Hepatocyte (in vitro differentiated cells): ENCODE data around the gene OPN1SW.

Experiments
- EZH2phosphoT487 ChIP-seq: fragments of 200-600 bp; sonication (generic); IDR thresholded peaks from one replicate; pipeline ENCODE4 v1.6.1; 2018; ENCODE audit warnings: antibody characterized with exemption, mild to moderate bottlenecking, low read depth, moderate library complexity; ENCODE audit not compliant: unreplicated experiment, severe bottlenecking
- TF ChIP-seq, protein P1 (sequence below): fragments of 200-600 bp; sonication (generic); IDR thresholded peaks from 2 replicates; pipeline ENCODE4 v1.5.1; 2016; ENCODE audit warnings: antibody characterized with exemption, mild to moderate bottlenecking; ENCODE audit not compliant: poor library complexity

- TF ChIP-seq, protein P1, sequence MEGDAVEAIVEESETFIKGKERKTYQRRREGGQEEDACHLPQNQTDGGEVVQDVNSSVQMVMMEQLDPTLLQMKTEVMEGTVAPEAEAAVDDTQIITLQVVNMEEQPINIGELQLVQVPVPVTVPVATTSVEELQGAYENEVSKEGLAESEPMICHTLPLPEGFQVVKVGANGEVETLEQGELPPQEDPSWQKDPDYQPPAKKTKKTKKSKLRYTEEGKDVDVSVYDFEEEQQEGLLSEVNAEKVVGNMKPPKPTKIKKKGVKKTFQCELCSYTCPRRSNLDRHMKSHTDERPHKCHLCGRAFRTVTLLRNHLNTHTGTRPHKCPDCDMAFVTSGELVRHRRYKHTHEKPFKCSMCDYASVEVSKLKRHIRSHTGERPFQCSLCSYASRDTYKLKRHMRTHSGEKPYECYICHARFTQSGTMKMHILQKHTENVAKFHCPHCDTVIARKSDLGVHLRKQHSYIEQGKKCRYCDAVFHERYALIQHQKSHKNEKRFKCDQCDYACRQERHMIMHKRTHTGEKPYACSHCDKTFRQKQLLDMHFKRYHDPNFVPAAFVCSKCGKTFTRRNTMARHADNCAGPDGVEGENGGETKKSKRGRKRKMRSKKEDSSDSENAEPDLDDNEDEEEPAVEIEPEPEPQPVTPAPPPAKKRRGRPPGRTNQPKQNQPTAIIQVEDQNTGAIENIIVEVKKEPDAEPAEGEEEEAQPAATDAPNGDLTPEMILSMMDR: no peak
- TF ChIP-seq EZH2phosphoT487: no peak
These were observed 40.7 kb downstream of the OPN1SW start for GRCh38 chr7:128734890-128735289.
